ENCODE measurements around the gene PARN.
"Not testable (repeated sequence)": the region's sequence is repeated elsewhere in the genome, so short reads cannot be mapped to it uniquely, and the experiment has no call there.

PARN gene

DNA sequence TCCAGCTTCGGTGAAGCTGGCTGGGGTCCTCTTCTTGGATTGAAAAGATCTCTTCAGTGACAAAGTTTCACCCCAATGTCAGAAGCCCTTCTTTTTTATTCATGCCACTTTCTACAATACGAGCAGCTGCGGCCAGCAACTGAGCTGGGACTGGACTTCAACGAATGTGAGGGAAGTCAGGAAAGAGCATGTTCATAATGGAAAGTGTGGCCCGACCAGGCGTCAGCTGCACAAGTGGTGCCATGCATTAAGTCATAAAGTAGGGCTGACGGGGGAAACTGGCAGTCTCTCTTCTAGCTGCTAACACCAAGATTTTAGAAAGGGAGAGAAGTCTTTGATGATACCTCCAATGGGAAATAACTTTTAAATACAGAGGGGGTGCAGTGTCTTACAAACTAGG is 192.6 kb downstream of the PARN start:
- no peak for DNase-seq (ENCODE audit: low spot score)

DNA sequence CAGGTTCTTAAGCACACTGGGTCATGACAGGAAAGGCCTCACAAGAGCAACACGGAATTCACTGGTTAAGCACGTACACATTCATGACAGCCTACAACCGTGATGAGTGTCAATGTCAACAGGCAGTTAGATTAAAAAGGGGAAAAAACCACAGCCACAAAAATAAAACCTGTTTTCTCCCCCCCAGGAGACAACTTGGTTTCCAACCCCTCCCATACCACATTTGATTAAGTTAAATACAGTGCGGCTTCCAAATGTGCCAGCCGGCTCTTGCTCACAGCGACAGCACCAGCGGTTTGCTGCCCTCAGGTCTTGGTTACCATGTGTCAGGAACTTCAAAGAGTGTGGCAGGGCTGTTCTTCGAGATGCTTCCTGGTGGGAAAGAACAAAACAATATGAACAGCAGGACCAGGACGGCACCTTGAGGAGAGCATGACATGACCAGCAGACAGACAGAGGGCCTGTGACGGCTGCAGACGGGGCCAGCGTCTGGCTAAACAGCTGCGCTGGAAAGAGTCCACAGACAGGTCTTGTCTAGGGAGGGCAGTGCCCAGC is 193.6 kb downstream of the PARN start:
- DNase-seq (ENCODE audit: low spot score), result no peak

DNA sequence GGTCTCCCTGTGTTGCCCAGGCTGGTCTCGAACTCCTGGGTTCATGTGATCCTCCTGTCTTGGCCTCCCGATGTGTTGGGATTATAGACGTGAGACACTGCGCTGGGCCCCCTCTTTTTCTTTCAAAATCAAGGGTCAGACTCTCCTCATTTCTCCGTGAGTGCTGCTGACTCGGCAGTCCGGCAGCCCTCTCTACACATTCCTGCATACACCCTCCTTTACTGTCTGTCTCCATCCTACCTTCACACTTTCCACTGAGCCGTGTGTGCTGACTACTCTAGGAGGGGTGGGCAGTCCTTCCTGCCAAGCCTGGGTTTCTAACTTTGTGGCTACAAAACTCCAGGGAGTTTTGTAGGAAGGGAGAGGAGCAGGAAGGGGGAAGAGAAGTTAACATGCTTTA is 195.2 kb downstream of the PARN start:
- no peak for DNase-seq (ENCODE audit: low spot score)

DNA sequence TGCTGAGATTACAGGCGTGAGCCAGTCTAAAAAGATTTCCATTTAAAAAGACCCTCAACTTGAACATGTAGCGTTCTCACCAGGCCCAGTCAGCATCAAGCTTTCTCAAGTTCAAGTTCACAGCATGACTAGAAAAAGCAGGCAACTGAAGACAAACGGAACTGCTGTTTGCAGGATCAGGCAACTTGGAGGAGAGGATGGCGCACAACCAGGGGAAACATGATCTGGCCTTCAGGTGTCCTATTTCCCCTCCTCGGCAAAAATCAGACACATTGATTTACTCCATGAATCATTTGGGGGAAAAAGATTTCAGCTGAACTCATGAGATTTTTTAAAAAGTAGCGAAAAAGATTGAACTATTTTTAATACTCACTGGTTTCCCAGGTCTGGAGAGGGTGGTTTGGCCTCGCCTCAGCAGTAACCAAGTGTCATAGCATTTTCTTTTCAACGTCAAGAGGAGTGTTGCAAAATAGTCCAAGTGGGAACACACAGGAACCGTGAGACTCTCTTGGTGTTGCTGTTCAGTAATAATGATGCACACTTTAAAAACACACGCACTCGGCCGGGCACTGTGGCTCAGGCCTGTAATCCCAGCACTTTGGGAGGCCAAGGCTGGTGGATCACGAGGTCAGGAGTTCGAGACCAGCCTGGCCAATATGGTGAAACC is 201.0 kb downstream of the PARN start:
- DNase-seq (ENCODE audit: low spot score), result not testable (repeated sequence)

DNA sequence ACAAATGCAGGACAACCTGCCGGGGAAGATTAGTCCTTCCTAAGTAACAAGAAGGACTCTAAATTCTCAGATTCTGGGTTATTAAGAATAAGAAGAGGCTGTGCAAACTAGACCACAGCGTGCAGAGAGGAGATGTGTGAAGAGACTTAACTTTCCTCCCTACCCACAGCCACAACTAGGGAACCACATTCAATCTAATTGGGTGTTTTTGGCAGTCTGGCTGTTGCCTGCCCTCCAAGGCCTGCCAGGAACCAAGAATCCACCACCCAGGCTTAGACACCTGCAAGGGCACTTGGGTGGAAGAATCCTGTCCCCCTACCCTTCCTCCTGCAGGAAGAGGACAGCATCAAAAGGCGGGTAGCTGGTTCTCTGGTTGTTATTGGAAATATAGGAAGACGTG is 202.0 kb downstream of the PARN start:
- no peak for DNase-seq (ENCODE audit: low spot score)

DNA sequence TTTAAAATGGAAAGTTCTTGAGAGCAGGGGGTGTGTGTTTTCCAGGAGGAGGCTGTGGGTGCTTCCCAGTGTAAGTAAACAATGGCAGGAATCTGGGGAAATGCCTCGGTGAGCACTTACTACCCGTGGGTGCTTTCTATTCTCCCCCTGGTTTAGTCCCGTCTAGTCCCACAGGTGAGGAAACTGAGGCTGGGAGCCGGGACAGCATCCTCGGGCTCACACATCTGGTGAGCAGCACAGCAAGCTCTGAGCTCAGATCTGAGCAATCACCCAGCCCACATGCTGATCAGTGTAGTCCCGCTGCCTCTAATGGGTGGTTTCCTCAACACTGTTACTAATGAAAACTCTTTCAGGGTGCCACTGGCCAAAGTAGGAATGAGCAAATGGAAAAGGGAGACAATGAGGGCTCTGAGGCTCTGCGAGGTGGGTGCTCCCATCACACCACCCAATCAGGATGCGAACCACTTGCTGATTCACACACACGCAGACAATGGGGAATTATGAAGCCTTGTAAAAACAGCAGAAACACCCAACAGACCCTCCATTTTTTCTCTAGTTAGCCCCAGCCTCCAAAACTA is 202.6 kb downstream of the PARN start:
- DNase-seq (ENCODE audit: low spot score), result no peak

DNA sequence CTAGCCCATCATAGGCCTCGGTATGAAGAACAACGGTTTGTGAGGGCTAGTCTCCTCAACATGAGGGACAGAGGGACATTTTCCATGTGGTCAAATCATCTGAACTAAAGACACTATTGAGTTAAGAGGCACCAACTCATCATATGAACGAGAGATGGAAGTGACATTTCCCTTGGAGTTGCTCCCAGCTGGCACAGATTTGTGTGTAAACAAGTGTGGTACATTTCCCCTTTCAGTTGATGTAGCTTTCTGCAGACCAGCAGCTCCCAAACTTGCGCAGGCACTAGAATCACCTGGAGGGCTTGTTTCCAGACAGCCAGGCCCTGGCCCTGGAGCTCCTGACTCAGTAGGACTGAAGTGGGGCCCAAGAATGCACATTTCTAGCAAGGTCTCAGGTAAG is 205.5 kb downstream of the PARN start:
- no peak for DNase-seq (ENCODE audit: low spot score)

DNA sequence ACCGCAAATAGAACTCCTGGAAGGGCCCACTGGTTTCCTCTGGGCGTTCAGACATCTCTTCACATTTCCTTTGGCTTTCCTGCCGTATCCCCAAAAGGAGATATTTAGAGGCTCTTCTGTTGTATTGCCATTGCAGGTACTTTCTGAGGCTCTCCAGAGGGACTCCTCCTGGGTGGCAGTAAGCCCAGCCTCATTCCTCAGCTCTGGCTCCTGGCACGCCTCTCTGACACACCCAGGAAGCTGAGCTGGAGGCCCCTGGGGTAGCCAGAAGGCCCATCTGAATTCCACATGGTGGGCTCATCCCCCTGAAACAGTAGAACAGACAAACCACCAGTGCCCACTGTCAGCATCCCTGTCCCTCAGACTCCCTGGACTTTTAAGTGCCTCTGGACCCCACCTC is 206.7 kb downstream of the PARN start:
- DNase-seq (ENCODE audit: low spot score), result no peak

DNA sequence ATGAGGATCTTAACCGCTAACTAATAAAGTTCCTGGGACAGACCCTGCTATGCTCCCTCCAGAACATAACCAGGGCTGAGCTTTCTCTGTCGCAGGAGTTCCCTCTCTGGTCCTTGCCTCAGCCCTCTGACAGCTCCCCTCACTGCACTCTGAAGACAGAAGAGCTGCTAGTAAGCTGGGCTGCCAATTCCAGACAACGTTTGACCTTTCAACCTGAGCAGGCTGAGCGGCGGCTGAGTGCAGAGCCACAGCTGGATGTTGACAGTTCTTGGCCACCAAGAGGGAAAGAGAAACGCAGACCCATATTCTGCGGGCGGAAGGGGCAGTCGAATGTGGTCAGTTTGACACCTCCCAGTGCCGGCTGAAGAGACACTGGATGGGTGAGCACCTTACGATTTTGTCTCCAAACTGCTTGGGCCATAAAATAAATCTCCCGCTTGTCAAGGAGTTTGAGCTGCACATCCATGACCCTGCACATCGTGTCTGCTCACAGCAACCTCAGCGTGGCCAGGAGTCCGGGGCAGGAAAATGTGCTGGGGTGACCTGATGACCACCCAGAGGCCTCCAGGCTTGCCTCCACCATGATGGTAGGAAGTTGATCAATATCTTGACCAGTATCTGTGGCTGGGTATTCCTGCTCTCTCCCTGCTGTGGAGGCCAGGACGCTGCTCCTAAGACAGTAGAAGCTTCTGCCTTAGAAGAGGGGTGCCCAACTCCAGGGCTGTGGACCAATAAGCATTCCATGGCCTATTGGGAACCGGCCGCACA is 209.2 kb downstream of the PARN start:
- no peak for DNase-seq (ENCODE audit: low spot score)

DNA sequence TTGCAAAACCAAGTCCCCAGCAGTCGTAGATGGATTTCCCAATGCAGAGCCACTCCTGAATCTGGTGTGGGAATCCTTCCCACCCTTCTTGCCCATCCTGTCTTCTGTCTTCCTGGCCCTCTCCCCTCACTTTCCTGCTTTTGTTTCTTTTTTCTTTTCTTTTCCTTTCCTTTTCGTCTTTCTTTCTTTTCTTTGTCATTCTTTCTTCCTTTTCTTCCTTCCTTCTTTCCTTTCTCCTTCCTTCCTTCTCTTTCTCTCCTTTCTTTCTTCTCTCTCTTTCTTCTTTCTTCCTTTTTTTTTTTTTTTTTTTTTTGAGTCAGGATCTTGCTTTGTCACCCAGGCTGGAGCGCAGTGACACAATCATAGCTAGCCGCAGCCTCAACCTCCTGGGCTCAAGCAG is 209.8 kb downstream of the PARN start:
- not testable (repeated sequence) for DNase-seq (ENCODE audit: low spot score)

DNA sequence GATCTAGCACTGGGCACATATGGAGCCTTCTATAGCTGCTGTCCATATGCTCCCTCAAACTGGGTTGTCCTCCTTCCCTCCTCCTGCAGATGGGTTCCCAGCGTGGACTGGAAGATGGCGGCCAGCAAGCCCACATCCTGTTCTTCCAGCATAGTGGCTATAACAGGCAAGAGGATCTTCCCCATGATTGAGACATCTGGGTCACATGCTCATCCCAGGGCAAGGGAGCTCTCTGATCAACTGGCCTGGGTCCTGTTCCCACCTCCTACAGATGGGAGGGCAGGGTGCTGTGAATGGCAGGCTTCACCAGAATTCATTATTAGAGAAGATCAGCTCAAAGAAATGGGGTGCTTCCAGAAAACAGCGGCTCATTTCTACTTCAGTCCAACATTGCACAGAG is 210.2 kb downstream of the PARN start:
- DNase-seq (ENCODE audit: low spot score), result no peak

DNA sequence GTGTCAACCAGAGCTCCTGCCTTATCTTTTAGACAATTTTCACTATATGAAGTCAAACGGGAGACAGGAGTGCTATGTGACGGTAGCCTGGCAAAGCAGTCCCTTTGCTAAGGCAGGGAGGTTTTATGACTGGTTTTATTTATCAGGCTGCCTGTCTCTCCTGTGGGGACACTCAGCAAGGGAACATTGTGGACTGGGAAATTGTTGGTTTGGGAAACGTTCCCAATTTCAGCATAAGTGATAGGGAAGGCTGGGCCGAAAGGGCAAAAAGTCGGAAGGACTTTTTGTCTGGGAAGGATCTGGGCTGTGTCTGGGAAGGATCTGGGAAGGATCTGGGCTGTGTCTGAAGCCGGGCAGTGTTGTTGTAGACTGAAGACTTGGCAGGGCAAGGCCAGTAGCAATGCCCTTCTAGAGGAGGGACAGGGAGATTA is 211.2 kb downstream of the PARN start:
- no peak for DNase-seq (ENCODE audit: low spot score)

DNA sequence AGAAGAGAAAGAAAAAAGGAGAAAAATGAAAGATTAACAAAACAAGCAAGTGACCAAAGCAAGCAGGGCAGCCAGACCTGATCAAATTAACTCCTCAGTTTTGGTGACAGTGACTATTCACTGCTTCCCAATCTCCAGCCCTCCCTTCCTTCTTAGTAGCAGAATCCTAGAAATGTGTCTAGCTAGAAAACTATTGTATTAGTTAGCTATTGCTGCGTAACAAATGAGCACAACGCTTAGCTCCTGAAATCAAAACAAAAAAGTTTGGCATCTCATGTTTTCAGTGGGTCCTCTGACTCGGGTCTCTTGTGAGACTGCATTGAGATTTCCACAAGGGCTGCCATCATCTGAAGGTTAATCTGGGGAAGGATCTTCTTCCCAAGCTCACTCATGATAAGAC is 213.9 kb downstream of the PARN start:
- DNase-seq (ENCODE audit: low spot score), result no peak

DNA sequence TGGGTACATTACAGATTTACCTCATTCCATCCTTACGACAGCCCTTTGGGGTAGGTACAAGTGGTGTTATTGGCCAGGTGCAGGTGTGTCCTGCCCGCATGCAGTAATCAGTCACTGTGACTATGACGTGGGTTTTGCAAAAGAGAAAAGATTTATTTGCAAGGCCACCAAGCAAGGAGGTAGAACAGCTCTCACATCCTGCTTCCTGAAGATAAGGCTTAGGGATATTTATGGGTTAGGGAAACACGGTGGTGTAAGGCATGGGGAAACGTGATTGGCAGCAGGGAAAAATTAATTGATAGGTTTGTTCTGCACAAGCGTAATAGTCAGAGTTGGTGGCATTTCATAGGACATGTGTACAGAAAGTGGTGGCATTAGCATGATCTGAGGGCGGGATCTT is 214.8 kb downstream of the PARN start:
- no peak for DNase-seq (ENCODE audit: low spot score)

DNA sequence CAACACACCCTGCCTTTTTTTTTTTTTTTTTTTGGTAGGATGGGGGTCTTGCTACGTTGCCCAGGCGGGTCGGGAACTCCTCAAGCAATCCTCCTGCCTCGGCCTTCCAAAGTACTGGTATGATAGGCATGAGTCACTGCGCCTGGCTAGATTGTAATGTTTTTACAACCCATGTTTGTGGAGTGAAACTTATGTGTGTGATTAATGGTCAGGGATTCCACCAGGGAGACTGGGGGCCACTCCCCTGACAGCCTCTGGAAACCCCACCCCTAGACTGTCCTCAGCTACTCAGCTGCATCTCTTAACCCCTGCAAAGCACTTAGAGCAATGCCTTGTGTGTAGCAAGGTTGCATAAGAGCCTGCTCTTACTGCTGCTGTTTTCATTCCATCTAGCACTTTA is 220.5 kb downstream of the PARN start:
- DNase-seq (ENCODE audit: low spot score), result no peak

DNA sequence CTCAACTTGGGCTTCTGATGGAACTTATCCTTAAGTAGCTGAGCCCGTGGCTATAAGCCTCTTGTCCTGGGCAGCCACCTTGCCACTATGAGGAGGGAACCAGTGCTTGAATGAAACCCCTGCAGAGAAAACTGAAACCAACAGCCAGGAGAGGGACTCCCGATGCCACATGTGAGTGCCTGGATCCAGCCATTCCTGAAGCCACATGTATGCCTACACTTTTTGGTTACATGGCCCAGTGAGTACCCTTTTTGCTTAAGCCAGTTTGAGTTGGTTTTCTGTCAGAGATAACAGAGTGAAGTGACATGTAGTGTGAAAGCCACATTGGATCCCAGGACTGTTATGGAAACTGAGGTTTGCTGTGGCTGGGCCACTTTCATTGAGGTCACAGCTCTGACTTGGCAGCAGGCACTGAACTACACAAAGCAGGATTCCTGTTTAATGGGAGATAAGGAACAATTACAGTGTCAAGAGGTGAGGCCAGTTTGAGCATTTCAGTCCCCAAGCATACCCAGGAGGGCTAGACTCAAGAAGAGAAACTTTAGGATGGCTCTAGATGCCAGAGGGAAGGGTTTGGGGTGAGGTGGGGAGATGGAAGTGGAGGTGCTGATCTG is 222.2 kb downstream of the PARN start:
- no peak for DNase-seq (ENCODE audit: low spot score)

DNA sequence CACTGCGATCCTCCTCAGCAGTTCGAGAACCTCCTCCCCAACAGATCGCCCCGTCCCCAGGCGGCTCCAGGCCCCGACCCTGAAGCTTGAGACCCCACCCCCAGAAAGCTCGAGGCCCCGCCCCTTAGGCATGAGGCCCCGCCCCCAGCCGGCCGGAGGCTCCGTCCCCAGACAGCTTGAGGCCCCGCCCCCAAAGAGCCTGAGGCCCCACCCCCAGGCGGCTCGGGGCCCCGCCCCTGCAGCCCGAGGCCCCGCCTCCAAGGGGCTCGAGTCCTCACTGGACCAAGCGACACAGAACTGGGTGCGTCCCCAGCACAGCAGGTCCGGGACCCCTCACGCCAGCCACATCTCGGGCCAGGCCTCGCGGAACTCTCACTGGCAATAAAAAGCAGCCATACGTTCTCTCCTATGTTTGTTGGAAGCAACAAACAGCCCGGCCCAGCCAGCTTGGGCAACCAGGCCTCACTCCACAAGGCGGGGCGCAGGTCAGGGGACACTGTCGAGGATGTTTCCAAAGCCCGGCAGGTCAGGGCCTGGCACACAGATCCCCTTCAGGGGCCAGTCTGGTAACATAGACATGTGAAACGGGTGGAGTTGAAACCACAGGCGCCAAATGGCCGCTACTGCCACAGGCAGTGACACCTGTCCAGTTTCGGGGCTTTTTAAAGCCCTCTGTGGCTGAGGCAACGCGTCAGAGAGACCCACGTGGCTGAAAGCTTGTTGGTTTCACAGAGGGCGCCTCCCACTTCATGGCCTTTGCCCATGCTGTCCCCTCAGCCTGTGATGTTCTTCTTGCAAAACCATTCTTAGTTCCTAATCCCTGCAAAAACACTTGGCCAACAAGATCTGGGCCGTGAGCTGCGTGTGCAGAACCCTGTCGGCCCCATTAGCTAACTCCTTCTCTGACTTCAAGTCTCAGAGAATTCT is 224.2 kb downstream of the PARN start:
- peak; percentile 83 for DNase-seq (ENCODE audit: low spot score)

DNA sequence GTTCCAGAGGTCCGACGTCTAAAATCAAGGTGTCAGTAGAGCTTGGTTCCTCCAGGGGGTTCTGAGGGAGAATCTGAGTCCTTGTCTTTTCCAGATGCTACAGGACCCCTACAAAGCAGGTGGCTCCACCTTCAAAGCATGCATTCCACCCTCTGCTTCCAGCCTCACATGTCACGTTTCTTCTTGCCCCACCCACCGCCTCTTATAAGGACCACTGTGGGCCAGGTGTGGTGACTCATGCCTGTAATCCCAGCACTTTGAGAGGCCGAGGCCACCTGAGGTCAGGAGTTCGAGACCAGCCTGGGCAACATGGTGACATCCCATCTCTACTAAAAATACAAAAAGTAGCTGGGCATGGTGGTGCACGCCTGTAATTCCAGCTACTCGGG is 227.1 kb downstream of the PARN start:
- not testable (repeated sequence) for DNase-seq (ENCODE audit: low spot score)

DNA sequence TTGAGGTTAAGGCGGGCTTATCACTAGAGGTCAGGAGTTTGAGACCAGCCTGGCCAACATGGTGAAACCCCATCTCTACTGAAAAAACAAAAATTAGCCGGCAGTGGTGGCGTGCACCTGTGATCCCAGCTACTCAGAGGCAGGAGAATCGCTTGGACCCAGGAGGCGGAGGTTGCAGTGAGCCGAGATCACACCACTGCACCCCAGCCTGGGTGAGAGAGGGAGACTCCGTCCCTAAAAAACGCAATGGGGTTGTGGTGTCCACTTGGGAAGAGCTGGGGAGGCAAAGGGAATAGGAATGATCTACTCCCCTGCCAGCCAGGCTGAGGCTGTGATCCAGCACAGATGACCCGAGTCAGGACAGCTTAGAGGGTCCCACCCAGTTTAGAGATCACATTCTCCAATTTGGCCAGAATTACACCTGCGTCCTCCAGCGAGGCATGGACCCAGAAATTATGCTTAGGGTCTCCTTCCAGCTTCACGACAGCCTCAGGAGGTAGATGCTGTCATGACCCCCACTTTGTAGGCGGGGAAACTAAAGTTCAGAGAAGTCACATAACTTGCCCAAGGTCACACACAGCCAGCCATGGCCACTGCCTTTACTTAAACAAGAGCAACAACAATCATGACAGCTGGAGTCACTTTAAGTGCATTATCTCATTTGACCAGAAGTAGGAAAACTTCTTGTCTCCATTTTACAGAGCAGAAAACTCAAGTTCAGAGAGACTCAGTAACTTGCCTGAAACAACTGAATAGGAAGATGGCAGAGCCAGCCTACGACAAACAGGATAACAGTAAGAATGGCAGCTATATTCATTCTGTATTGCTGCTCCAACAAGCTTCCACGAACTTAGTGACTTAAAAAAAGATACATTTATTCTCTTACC is 227.7 kb downstream of the PARN start:
- DNase-seq (ENCODE audit: low spot score), result not testable (repeated sequence)

DNA sequence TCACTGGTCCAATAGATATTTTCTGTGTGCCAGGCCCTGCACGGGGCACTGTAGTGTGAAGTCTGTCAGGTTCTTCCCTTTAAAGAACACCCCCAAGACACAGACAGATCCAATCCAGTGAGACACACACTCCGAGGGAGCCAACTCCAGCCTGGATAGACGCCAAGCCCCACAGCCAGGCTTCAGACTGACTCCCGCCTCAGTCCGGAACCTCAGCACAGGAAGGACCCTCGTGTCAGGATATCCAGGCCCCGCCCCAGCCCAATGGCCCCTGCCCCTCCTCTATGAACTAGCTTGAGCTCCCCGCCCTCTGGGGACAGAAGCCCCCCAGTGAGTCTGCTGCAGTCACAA is 228.4 kb downstream of the PARN start:
- DNase-seq (ENCODE audit: low spot score), result not testable (repeated sequence)

All from ecto neural progenitor cell (in vitro differentiated cells).